NB4 (cell line): ENCODE results near the gene TEX53.

Experiments
- CTCF ChIP-seq: IDR thresholded peaks from one replicate; pipeline ENCODE4 v1.5.1; 2012; ENCODE audit warnings: low read depth, low read length
- POLR2A ChIP-seq: IDR thresholded peaks from 2 replicates; pipeline ENCODE4 v1.6.1; 2011; ENCODE audit warnings: mild to moderate bottlenecking; ENCODE audit not compliant: insufficient read length; ENCODE audit errors: extremely low read depth

- TF ChIP-seq CTCF (no peak), POLR2A (no peak)
These were observed 33.7 kb upstream of the TEX53 start for GRCh38 chr9:114691046-114691955.
